Left lung (tissue), 10 donors: ENCODE measurements around the gene SOX6. TPM values are rescaled to one million over a fixed set of nuclear protein-coding genes. Genes with fewer than 3 reads are reported as not detected.

Experiments used
- ATAC-seq: fragments of 200-7000 bp; cut with Tn5 transposase; one replicate; pipeline ENCODE4 v1.9.1; 2020; ENCODE audit warnings: moderate library complexity
- DNase-seq, 4 donors: peaks; one replicate each; pipeline ENCODE4 v3.0.0-alpha.2; 2013 to 2020
- H3K27ac ChIP-seq, 2 donors: fragments of 200-600 bp; sonication (generic) in 1 of 2; one replicate each; pipeline versions ENCODE4 v1.5.0 to v1.8.0; 2020 to 2021
- H3K27me3 ChIP-seq, 2 donors: fragments of 200-600 bp; sonication (generic) in 1 of 2; one replicate each; pipeline versions ENCODE4 v1.5.0 to v1.8.0; 2020 to 2021
- H3K36me3 ChIP-seq, 2 donors: fragments of 200-600 bp; sonication (generic) in 1 of 2; one replicate each; pipeline versions ENCODE4 v1.5.0 to v1.8.0; 2020 to 2021
- H3K4me1 ChIP-seq, 2 donors: fragments of 200-600 bp; one replicate each; pipeline ENCODE4 v1.8.0; 2021
- H3K4me3 ChIP-seq, 2 donors: fragments of 200-600 bp; sonication (generic) in 1 of 2; one replicate each; pipeline versions ENCODE4 v1.5.0 to v1.8.0; 2020 to 2021; ENCODE audit warnings: mild to moderate bottlenecking in 1 of 2
- H3K9me3 ChIP-seq, 2 donors: fragments of 200-600 bp; sonication (generic) in 1 of 2; one replicate each; pipeline versions ENCODE4 v1.5.0 to v1.8.0; 2020 to 2021
- intact Hi-C, 2 donors: fragments of 100-400 bp; cut with DNase I; formaldehyde crosslinking; loops; one replicate each; pipeline versions ENCODE4 v1.11.2 to v1.14.2; 2022
- polyA plus RNA-seq, 6 donors: library from polyadenylated mRNA; unstranded; fragments of 120-200 nt; gene quantifications; one replicate each; pipeline ENCODE4 v1.2.1, GENCODE V29; 2013; ENCODE audit not compliant: insufficient read length in 6 of 6
- total RNA-seq, 2 donors: library from RNA; stranded (reverse); fragmentation: NEBNext Ultra II Directional; extraction: Animal tissue kit (Norgen Biotek cat#: 25700); gene quantifications; one replicate each; pipeline ENCODE4 v1.2.1, GENCODE V29; 2021
- TF ChIP-seq, protein P1 (sequence below), 2 donors: fragments of 200-600 bp; sonication (generic) in 1 of 2; IDR thresholded peaks; one replicate each; pipeline versions ENCODE4 v1.5.0 to v1.8.0; 2021; ENCODE audit warnings: antibody characterized with exemption in 2 of 2
- donor health status: DM: no; HTN: yes; CAD: no.
- donor health status: DM: no; HTN: no; CAD: no.

SOX6 gene
- total and polyA plus RNA-seq, 8 donors = 4.7 to 20.5 (median 15.6) TPM

DNA sequence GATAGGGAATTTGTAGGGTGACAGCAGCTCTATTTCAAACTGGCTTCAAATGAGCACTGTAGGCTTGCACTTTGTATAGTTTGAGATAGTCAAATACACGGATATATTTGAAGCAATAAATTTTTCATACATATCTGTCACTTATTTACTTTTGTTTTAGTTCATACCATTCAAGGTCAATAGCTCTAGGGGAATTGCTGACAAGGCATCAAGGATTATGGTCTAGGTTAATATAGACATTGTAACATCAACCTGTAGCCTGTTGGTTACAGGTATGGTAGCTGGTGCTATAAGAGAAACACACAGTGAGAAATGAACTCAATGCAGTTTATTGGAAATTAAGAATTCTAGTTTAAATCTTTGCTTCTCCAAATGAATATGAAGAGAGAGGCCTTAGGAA is 267.6 kb downstream of the SOX6 start:
- H3K4me3 ChIP-seq = no peak overlapping the region
- H3K9me3 ChIP-seq = no peaks in the 10 kb centered on the region
- no peaks in the 10 kb centered on the region for H3K27me3 ChIP-seq
- ATAC-seq (no peak), DNase-seq (no peak)
- TF ChIP-seq, protein P1, sequence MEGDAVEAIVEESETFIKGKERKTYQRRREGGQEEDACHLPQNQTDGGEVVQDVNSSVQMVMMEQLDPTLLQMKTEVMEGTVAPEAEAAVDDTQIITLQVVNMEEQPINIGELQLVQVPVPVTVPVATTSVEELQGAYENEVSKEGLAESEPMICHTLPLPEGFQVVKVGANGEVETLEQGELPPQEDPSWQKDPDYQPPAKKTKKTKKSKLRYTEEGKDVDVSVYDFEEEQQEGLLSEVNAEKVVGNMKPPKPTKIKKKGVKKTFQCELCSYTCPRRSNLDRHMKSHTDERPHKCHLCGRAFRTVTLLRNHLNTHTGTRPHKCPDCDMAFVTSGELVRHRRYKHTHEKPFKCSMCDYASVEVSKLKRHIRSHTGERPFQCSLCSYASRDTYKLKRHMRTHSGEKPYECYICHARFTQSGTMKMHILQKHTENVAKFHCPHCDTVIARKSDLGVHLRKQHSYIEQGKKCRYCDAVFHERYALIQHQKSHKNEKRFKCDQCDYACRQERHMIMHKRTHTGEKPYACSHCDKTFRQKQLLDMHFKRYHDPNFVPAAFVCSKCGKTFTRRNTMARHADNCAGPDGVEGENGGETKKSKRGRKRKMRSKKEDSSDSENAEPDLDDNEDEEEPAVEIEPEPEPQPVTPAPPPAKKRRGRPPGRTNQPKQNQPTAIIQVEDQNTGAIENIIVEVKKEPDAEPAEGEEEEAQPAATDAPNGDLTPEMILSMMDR (IDR thresholded peaks at IDR 0.05) = no peak
- no peaks in the 10 kb centered on the region for H3K36me3 ChIP-seq
- intact Hi-C loops = no loop called here
- H3K4me1 ChIP-seq = no peaks in the 10 kb centered on the region
- no peak overlapping the region for H3K27ac ChIP-seq

DNA sequence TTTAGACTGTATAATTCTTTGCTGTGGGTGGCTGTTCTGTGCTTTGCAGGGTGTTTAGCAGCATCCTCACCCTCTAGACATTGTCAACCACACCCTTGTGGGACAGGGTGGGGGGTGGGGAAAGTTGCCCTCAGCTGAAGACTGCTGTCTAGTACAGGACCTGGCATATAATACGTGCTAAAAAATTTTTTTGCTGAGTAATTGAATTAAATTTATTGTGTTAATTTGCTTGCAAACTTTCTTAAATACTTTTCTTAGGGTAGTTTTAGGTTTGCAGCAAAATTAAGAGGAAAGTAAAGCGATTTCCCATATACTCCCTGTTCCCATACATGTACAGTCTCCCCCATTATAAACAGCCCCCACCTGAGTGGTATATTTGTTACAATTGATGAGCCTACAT is 268.5 kb downstream of the SOX6 start:
- H3K27ac ChIP-seq = no peak overlapping the region
- no peaks in the 10 kb centered on the region for H3K36me3 ChIP-seq
- TF ChIP-seq, protein P1 (IDR thresholded peaks at IDR 0.05) = no peak
- H3K9me3 ChIP-seq = no peaks in the 10 kb centered on the region
- ATAC-seq (no peak), DNase-seq (no peak)
- H3K27me3 ChIP-seq = no peaks in the 10 kb centered on the region
- H3K4me1 ChIP-seq = no peaks in the 10 kb centered on the region
- no peak overlapping the region for H3K4me3 ChIP-seq
- intact Hi-C loops = no loop called here

DNA sequence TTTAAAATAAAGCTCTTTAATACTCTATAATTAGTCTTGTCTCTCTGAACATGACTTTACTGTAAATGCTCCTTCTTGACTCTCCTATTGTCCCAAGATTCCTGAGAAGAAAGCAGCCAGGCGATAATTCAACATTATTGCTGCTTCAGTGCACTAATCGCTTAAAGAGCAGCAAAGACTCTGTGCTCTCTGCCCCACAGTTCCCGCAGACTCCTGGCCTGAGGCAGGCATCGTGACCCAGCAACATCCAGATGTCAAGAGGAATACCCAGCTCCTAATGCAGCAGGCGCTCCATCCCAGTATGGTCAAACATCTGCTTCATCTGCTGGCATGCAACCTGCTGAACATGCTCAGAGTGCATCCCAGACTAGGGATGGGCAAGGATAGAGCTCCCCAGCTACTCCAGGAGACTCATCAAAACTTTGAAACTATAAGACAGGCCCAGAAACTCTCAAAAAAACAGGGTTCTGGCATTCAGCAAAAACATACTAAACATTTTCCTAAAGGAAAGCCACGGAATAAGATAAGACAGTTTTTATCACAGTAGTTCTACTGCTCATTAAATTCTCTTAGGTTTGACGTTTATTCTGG is 270.0 kb downstream of the SOX6 start:
- Histone ChIP-seq H3K4me1 (no peaks in the 10 kb centered on the region), H3K9me3 (no peaks in the 10 kb centered on the region), H3K27ac (no peak overlapping the region), H3K36me3 (no peaks in the 10 kb centered on the region), H3K4me3 (no peak overlapping the region), H3K27me3 (no peaks in the 10 kb centered on the region)
- TF ChIP-seq, protein P1 (IDR thresholded peaks at IDR 0.05) = no peak
- intact Hi-C loops = no loop called here
- ATAC-seq (no peak), DNase-seq (no peak)

DNA sequence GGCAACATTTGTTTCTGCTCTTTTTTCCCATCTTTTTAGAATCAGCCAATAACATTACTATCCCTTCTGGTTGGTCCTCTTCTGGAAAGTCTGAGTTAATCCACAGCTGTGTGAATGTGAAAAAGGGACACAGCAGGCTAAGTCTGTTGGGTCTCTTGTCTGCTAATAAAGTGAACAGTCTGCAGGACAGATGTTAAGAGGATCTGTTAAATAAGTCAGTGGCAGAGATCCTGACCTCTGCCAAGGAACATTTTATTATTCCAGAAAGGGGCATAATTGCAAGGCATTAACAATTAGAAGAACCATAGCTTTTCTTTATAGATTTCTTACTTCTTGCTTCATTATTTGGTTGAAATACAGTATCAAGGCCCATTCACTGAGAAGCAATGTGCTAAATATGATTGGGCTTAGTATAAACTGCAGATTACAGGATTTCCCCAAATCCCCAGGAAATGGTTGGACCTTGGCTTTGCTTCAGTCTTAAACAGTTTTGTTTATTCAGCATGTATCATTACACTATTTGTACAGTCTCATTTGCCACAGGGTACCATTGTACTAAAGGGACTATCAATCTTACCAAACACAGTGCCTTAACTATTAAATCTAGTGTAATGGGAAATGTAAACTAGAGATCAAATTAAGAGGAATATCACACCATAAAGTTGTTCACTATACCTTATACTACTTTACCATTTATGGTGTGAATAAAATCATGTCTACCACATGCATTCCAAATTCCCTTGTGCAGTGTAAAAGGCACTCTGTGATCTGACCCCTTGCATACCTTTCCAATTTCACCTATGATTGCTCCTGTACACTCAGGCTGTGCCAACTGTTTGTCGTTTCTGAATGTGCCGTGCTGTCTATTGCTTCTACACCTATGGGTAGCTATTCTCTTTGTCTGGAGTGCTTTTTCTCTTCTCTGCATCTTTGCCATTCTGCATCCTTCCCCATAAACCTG is 274.0 kb downstream of the SOX6 start:
- no peaks in the 10 kb centered on the region for H3K27me3 ChIP-seq
- no peak overlapping the region for H3K27ac ChIP-seq
- no peaks in the 10 kb centered on the region for H3K4me1 ChIP-seq
- intact Hi-C loops = no loop called here
- ATAC-seq = no peak
- DNase-seq = no peak
- TF ChIP-seq, protein P1 (IDR thresholded peaks at IDR 0.05) = no peak
- H3K4me3 ChIP-seq = no peak overlapping the region
- no peaks in the 10 kb centered on the region for H3K36me3 ChIP-seq
- H3K9me3 ChIP-seq = no peaks in the 10 kb centered on the region

DNA sequence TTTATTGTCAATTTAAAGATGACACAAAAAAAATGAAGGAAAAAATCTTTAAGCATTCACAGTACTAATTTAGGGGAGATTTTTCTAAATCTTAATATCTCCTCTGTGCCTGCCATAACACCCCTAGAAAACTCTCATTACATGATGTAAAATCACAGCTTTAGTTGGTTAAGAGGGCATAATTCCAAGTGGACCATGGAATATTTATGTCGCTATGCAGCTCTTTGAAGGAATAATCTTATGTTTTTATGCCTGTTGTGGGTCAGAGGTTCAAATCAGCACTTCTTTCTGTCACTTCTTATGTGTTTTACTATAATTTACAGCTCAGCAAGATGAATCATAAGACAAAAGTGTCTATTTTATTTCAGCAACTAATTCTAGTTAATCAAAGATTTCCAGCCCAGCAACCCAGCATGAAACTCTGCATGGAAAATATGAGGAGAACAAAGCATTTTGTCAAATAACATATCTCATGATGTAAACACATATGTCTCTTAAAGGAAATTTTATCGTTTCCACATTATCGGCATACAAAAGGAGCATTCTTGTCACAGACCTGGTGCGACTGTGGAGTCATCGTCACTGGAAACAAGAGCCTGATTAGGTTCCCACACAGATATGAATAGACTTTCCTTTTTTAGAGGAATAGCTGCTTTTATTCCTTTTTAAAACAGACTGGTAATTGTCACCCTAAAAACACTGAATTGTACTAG is 274.8 kb downstream of the SOX6 start:
- TF ChIP-seq, protein P1 (IDR thresholded peaks at IDR 0.05) = no peak
- no peaks in the 10 kb centered on the region for H3K36me3 ChIP-seq
- intact Hi-C loops = no loop called here
- DNase-seq (no peak), ATAC-seq (no peak)
- H3K27ac ChIP-seq = no peak overlapping the region
- no peak overlapping the region for H3K4me3 ChIP-seq
- H3K4me1 ChIP-seq = no peaks in the 10 kb centered on the region
- H3K27me3 ChIP-seq = no peaks in the 10 kb centered on the region
- no peaks in the 10 kb centered on the region for H3K9me3 ChIP-seq
